NCI-H2171 (cell line): ENCODE data around the gene REM2.
"Not testable (repeated sequence)": the region's sequence is repeated elsewhere in the genome, so short reads cannot be mapped to it uniquely, and the experiment has no call there.

Experiments used
- DNase-seq: peaks from one replicate; lab custom pipeline; 2025; lab: John Stamatoyannopoulos, UW

The REM2 gene

GRCh38 chr14:22897357-22897756 is 14.3 kb downstream of the REM2 start:
- DNase-seq = no peak

GRCh38 chr14:22898302-22899090 is 15.5 kb downstream of the REM2 start:
- DNase-seq = no peak

GRCh38 chr14:22900081-22900799 is 17.2 kb downstream of the REM2 start:
- DNase-seq = peak; percentile 83

GRCh38 chr14:22901799-22902198 is 18.8 kb downstream of the REM2 start:
- no peak for DNase-seq

- no peak for DNase-seq
These were observed 20.7 kb downstream of the REM2 start for GRCh38 chr14:22903742-22904087.

- no peak for DNase-seq
These were observed 22.6 kb downstream of the REM2 start for GRCh38 chr14:22905627-22906026.

GRCh38 chr14:22906073-22906472 is 23.1 kb downstream of the REM2 start:
- DNase-seq = no peak

GRCh38 chr14:22907429-22907828 is 24.4 kb downstream of the REM2 start:
- no peak for DNase-seq

GRCh38 chr14:22908601-22909000 is 25.6 kb downstream of the REM2 start:
- DNase-seq = no peak

- DNase-seq = no peak
These were observed 27.9 kb downstream of the REM2 start for GRCh38 chr14:22910916-22911315.

GRCh38 chr14:22914836-22915235 is 31.8 kb downstream of the REM2 start:
- DNase-seq = not testable (repeated sequence)

- no peak for DNase-seq
These were observed 33.0 kb downstream of the REM2 start for GRCh38 chr14:22915886-22916521.

GRCh38 chr14:22918804-22919600 is 36.0 kb downstream of the REM2 start, which contains the start of gene RBM23:
TSS of gene RBM23 (minus strand) at chr14:22919149.
- DNase-seq = peak; percentile 100

GRCh38 chr14:22919601-22919921 is 36.5 kb downstream of the REM2 start:
- DNase-seq = no peak

- no peak for DNase-seq
These were observed 37.7 kb downstream of the REM2 start for GRCh38 chr14:22920697-22921096.

- no peak for DNase-seq
These were observed 39.3 kb downstream of the REM2 start for GRCh38 chr14:22922294-22922693.

GRCh38 chr14:22923746-22924145 is 40.7 kb downstream of the REM2 start:
- DNase-seq = no peak

GRCh38 chr14:22925513-22925912 is 42.5 kb downstream of the REM2 start:
- no peak for DNase-seq

- no peak for DNase-seq
These were observed 43.3 kb downstream of the REM2 start for GRCh38 chr14:22926316-22926715.

GRCh38 chr14:22928237-22929103 is 45.4 kb downstream of the REM2 start:
- DNase-seq = no peak
